ENCODE results near the gene CDH4. TPM values are rescaled to one million over a fixed set of nuclear protein-coding genes. Genes with fewer than 3 reads are reported as not detected.

Gene CDH4
- total and polyA plus RNA-seq, 2 of the 13 experiments (the other 11 are each of a cell fraction or from before 2014, with no cell fraction given): not detected

GRCh38 chr20:61815678-61816077 lies 563.6 kb downstream of the CDH4 start (continued):
- TF ChIP-seq IRF9 (CRISPR knock-in tag; IDR thresholded peaks at IDR 0.05; ENCODE audit: borderline replicate concordance) (no peak), KMT2B (CRISPR knock-in tag; IDR thresholded peaks at IDR 0.05) (no peak), ZNF354B (CRISPR knock-in tag; IDR thresholded peaks at IDR 0.05) (no peak), ZEB1 (IDR thresholded peaks at IDR 0.05; ENCODE audit: insufficient replicate concordance, low read depth) (no peak), NPAS2 (CRISPR knock-in tag; IDR thresholded peaks at IDR 0.05; ENCODE audit: borderline replicate concordance) (no peak), ATF6 (CRISPR knock-in tag; conservative IDR thresholded peaks at IDR 0.05) (no peak), ZNF678 (CRISPR knock-in tag; IDR thresholded peaks at IDR 0.05) (no peak), RORA (CRISPR knock-in tag; IDR thresholded peaks at IDR 0.05) (no peak), BRF2 (CRISPR knock-in tag; IDR thresholded peaks at IDR 0.05) (no peak)

Measured in HepG2 (cell line).